C4-2B (cell line): Measurements from ENCODE around the gene JAM2.

Experiments used
- ZFX ChIP-seq: fragments of 450-650 bp; IDR thresholded peaks from 2 replicates; pipeline ENCODE4 v1.6.1; 2017
- TF ChIP-seq, protein P1 (sequence below): fragments of 450-650 bp; conservative IDR thresholded peaks from 2 replicates; pipeline ENCODE4 v1.5.1; 2017; ENCODE audit warnings: mild to moderate bottlenecking

DNA sequence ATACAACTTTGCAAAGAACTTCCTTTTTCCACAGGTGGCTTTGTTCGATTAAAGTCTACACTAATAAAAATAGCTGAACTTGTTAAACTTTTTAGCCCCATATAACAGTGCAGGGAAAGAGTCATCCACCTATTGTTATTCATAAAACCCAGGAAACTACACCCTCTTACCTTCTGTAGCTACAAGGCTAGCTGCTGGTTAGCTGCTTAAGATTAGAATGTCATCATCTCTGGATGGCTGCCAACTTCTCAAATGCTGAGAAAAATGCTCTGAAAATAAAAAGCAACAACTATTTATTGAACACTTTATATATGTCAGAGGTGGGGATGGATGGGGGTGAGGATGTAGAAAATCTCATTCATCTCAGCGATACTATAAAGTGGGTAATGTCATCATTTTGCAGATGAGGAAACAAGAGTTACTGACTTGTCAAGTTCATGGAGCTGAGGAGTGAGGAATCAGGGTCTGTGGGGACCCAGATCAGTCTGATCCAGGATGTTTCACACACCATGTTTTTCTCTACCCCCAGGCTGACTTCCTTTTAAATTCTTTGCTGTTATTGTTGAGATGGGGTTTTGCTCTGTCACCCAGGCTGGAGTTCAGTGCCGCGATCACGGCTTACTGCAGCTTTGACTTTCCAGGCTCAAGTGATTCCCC, 78.6 kb downstream of the JAM2 start:
- TF ChIP-seq, protein P1, sequence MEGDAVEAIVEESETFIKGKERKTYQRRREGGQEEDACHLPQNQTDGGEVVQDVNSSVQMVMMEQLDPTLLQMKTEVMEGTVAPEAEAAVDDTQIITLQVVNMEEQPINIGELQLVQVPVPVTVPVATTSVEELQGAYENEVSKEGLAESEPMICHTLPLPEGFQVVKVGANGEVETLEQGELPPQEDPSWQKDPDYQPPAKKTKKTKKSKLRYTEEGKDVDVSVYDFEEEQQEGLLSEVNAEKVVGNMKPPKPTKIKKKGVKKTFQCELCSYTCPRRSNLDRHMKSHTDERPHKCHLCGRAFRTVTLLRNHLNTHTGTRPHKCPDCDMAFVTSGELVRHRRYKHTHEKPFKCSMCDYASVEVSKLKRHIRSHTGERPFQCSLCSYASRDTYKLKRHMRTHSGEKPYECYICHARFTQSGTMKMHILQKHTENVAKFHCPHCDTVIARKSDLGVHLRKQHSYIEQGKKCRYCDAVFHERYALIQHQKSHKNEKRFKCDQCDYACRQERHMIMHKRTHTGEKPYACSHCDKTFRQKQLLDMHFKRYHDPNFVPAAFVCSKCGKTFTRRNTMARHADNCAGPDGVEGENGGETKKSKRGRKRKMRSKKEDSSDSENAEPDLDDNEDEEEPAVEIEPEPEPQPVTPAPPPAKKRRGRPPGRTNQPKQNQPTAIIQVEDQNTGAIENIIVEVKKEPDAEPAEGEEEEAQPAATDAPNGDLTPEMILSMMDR = no peak
- TF ChIP-seq ZFX = no peak
